Smooth muscle cell (in vitro differentiated cells): Measurements from ENCODE around the gene PHOSPHO1. TPM values are rescaled to one million over a fixed set of nuclear protein-coding genes. Genes with fewer than 3 reads are reported as not detected.

Experiments
- DNase-seq: peaks from one replicate; lab custom pipeline; 2025; ENCODE audit not compliant: unreplicated experiment; lab: John Stamatoyannopoulos, UW
- H2AFZ ChIP-seq: fragments of 200-600 bp; sonication (generic); 2 replicates; pipeline ENCODE4 v1.6.0; 2016; ENCODE audit warnings: antibody characterized with exemption, low read depth, mild to moderate bottlenecking
- H3F3A ChIP-seq: fragments of 200-600 bp; sonication (generic); 2 replicates; pipeline ENCODE4 v1.6.0; 2017; ENCODE audit warnings: antibody characterized with exemption, low read depth
- H3K27ac ChIP-seq: fragments of 200-600 bp; sonication (generic); 2 replicates; pipeline ENCODE4 v1.5.1; 2016; ENCODE audit warnings: low read depth, mild to moderate bottlenecking
- H3K27me3 ChIP-seq: fragments of 200-600 bp; sonication (generic); 2 replicates; pipeline ENCODE4 v1.6.1; 2016; ENCODE audit warnings: low read depth, mild to moderate bottlenecking
- H3K36me3 ChIP-seq: fragments of 200-600 bp; sonication (generic); 2 replicates; pipeline ENCODE4 v1.5.1; 2016; ENCODE audit warnings: low read depth
- H3K4me1 ChIP-seq: fragments of 200-600 bp; sonication (generic); 2 replicates; pipeline ENCODE4 v1.5.1; 2016; ENCODE audit warnings: low read depth
- H3K4me2 ChIP-seq: fragments of 200-600 bp; sonication (generic); 2 replicates; pipeline ENCODE4 v1.6.0; 2016; ENCODE audit warnings: mild to moderate bottlenecking
- H3K4me3 ChIP-seq: fragments of 200-600 bp; sonication (generic); 2 replicates; pipeline ENCODE4 v1.5.1; 2016; ENCODE audit warnings: mild to moderate bottlenecking
- H3K79me2 ChIP-seq: fragments of 200-600 bp; sonication (generic); 2 replicates; pipeline ENCODE4 v1.6.0; 2016; ENCODE audit warnings: low read depth, mild to moderate bottlenecking
- H3K9ac ChIP-seq: fragments of 200-600 bp; sonication (generic); 2 replicates; pipeline ENCODE4 v1.6.0; 2016; ENCODE audit warnings: low read depth
- H3K9me3 ChIP-seq: fragments of 200-600 bp; sonication (generic); replicated peaks from 2 replicates; pipeline ENCODE4 v1.5.1; 2016; ENCODE audit warnings: low read depth
- H4K20me1 ChIP-seq: fragments of 200-600 bp; sonication (generic); 2 replicates; pipeline ENCODE4 v1.6.0; 2016; ENCODE audit warnings: low read depth
- WGBS: methylation state at CpG from one replicate; pipeline ENCODE4 v1.1.7; 2016; ENCODE audit warnings: low lambda C conversion rate; 5-methylcytosine and 5-hydroxymethylcytosine counted together
- polyA plus RNA-seq: library from polyadenylated mRNA; unstranded; fragments of >200 nt; fragmentation: Nextera tagmentation; extraction: Ambion mirVana; gene quantifications from 2 replicates; pipeline ENCODE4 v1.2.1, GENCODE V29; 2016
- total RNA-seq: library from RNA; depleted of rRNA; stranded (reverse); fragments of >200 nt; gene quantifications from 2 replicates; pipeline ENCODE4 v1.2.3, GENCODE V29; 2014
- TF ChIP-seq, protein P1 (sequence below): fragments of 200-600 bp; sonication (generic); IDR thresholded peaks from 2 replicates; pipeline ENCODE4 v1.5.1; 2017; ENCODE audit warnings: borderline replicate concordance, mild to moderate bottlenecking, antibody characterized with exemption; ENCODE audit not compliant: insufficient read depth, poor library complexity, severe bottlenecking

PHOSPHO1 gene
- total and polyA plus RNA-seq, 2 experiments from 2014 or later: 3.0 to 4.2 TPM

DNA sequence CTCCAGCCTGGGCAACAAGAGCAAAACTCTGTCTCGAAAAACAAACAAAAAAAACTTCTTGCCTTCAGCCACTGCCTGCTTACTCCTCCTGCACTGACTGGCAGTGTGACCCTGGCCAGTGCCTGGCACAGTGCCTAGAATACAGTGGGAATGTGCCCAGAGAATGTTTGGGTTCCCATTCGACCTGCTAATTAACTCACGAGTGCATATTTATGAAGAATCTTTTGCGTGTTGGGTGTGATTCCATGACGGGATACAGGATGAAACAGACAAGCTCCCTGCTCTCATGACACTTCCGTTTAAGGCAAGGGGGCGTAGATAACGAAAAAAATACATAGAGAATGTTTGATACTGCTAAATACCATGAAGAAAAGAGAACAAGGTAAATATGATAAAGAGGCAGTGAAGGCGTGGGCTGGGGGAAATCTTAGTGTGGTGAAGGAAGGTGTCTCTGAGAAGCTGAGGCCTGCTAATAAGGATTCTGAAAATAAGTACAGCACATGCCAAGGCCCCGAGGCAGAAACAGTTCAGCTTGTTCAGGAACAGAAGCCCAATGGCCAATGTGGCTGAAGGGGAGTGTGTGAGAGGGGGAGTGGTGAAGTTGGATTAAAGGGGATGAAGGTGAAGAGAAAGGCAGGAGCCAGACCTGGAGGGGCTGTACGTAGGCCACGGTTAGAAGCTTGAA is 15.8 kb downstream of the PHOSPHO1 start:
- Histone ChIP-seq H3K4me1 (peaks cover 8% of the 10 kb centered on the region), H3K27me3 (no peaks in the 10 kb centered on the region), H3K4me3 (no peak overlapping the region), H3K9me3 (no peaks in the 10 kb centered on the region), H3K4me2 (no peak overlapping the region), H4K20me1 (no peaks in the 10 kb centered on the region), H3K9ac (no peak overlapping the region), H2AFZ (no peak overlapping the region), H3F3A (peaks cover under 1% of the 10 kb centered on the region), H3K36me3 (no peaks in the 10 kb centered on the region), H3K27ac (no peak overlapping the region), H3K79me2 (no peaks in the 10 kb centered on the region)
- TF ChIP-seq, protein P1, sequence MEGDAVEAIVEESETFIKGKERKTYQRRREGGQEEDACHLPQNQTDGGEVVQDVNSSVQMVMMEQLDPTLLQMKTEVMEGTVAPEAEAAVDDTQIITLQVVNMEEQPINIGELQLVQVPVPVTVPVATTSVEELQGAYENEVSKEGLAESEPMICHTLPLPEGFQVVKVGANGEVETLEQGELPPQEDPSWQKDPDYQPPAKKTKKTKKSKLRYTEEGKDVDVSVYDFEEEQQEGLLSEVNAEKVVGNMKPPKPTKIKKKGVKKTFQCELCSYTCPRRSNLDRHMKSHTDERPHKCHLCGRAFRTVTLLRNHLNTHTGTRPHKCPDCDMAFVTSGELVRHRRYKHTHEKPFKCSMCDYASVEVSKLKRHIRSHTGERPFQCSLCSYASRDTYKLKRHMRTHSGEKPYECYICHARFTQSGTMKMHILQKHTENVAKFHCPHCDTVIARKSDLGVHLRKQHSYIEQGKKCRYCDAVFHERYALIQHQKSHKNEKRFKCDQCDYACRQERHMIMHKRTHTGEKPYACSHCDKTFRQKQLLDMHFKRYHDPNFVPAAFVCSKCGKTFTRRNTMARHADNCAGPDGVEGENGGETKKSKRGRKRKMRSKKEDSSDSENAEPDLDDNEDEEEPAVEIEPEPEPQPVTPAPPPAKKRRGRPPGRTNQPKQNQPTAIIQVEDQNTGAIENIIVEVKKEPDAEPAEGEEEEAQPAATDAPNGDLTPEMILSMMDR: no peak
- no peak for DNase-seq
- WGBS: 88% methylated on average over 12 of the region's 12 CpGs

DNA sequence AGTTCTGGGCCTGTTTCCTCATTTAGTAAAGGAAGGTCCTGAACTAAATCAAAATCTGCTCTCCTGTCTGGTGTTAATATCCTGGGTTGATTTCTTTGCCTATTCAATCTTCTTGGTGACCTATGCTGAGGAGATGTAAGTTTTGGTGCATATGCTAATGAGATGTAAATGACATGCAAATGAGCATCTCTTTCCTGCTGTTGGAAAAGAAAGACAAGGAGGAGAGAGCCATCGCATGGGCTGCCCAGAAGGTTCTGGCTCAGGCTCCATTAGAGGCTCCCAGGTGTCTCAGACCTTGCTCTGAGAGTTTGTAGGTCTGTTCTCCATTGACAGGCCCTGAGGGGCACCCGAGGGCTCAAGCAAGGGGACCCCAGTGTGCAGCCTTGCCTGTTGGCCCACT is 16.7 kb downstream of the PHOSPHO1 start:
- H3K4me2 ChIP-seq: no peak overlapping the region
- DNase-seq: no peak
- WGBS: 97% methylated on average over 2 of the region's 2 CpGs
- H3K4me3 ChIP-seq: no peak overlapping the region
- no peak overlapping the region for H2AFZ ChIP-seq
- H3F3A ChIP-seq: peaks cover 4% of the 10 kb centered on the region
- no peak overlapping the region for H3K9ac ChIP-seq
- H3K9me3 ChIP-seq: no peaks in the 10 kb centered on the region
- H3K27ac ChIP-seq: no peak overlapping the region
- no peaks in the 10 kb centered on the region for H4K20me1 ChIP-seq
- H3K27me3 ChIP-seq: no peaks in the 10 kb centered on the region
- TF ChIP-seq, protein P1: no peak
- H3K36me3 ChIP-seq: no peaks in the 10 kb centered on the region
- no peaks in the 10 kb centered on the region for H3K79me2 ChIP-seq
- H3K4me1 ChIP-seq: peaks cover 8% of the 10 kb centered on the region

DNA sequence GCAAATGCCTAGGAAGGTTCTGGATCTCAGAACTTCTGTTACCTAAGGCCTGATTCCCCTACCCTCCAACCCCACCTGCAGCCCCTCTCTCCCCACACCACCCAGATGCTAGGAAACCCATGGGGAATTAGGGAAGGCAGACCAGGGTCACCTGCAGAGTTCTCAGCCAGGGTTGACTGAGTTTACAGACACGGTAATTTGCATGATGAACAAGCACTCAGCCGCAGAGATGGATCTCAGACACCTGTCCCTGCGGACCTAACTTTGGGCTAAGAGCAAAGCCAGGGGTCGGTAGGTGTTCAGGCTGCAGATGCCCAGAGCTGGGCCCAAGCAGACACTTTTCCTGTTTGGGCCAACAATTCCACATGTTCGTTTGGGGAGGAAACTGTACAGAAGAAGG is 17.2 kb downstream of the PHOSPHO1 start:
- Histone ChIP-seq H3K27me3 (no peaks in the 10 kb centered on the region), H3K4me2 (no peak overlapping the region), H3K36me3 (no peaks in the 10 kb centered on the region), H3K9ac (no peak overlapping the region), H3K9me3 (no peaks in the 10 kb centered on the region), H3K79me2 (no peaks in the 10 kb centered on the region), H3K4me1 (peaks cover 8% of the 10 kb centered on the region), H3K4me3 (no peak overlapping the region), H3F3A (peaks cover 4% of the 10 kb centered on the region), H3K27ac (no peak overlapping the region), H4K20me1 (no peaks in the 10 kb centered on the region), H2AFZ (no peak overlapping the region)
- no peak for DNase-seq
- 81% methylated on average over 5 of the region's 5 CpGs for WGBS
- TF ChIP-seq, protein P1: no peak
